CD4-positive, alpha-beta T cell treated with Interleukin-1 beta for 1 hour (primary cell): ENCODE measurements around the gene ELK3.
"Not testable (repeated sequence)": the region's sequence is repeated elsewhere in the genome, so short reads cannot be mapped to it uniquely, and the experiment has no call there.

ENCODE experiments used
- DNase-seq, 2 donors: peaks; one replicate each; pipeline ENCODE4 v3.0.0-alpha.2; 2020 to 2022

The ELK3 gene

DNA sequence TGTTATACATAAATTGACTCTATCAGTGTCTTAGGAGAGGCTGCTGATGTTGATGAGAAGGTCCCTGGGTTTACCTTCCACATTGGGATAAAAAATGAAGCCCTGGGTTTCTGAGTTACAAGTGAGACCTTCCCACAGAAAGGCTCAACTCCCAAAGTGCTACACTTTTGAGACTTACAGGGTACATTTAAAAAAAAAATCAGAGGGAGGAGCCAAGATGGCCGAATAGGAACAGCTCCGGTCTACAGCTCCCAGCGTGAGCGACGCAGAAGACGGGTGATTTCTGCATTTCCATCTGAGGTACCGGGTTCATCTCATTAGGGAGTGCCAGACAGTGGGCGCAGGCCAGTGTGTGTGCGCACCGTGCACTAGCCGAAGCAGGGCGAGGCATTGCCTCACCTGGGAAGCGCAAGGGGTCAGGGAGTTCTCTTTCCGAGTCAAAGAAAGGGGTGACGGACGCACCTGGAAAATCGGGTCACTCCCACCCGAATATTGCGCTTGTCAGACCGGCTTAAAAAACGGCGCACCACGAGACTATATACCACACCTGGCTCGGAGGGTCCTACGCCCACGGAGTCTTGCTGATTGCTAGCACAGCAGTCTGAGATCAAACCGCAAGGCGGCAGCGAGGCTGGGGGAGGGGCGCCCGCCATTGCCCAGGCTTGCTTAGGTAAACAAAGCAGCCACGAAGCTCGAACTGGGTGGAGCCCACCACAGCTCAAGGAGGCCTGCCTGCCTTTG, 121.7 kb downstream of the ELK3 start:
- DNase-seq, result peak; percentile 14 to 49

DNA sequence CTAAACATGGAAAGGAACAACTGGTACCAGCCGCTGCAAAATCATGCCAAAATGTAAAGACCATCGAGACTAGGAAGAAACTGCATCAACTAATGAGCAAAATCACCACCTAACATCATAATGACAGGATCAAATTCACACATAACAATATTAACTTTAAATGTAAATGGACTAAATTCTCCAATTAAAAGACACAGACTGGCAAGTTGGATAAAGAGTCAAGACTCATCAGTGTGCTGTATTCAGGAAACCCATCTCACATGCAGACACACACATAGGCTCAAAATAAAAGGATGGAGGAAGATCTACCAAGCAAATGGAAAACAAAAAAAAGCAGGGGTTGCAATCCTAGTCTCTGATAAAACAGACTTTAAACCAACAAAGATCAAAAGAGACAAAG, 123.6 kb downstream of the ELK3 start:
- not testable (repeated sequence) for DNase-seq
